Stimulated activated CD4-positive, alpha-beta T cell treated with anti-CD3 and anti-CD28 coated beads, TNF-alpha, amount 100 ng/mL, for 4 hours (primary cell): ENCODE measurements around the gene FUT8.

Experiments
- DNase-seq, 3 experiments: peaks; one replicate each; pipeline ENCODE4 v3.0.0-alpha.2; 2020; ENCODE audit warnings: low read depth in 3 of 3

FUT8 gene

GRCh38 chr14:65558363-65558762 is 145.8 kb downstream of the FUT8 start:
- DNase-seq: no peak

GRCh38 chr14:65560340-65561027 is 148.0 kb downstream of the FUT8 start:
- no peak for DNase-seq

GRCh38 chr14:65564370-65564769 is 151.8 kb downstream of the FUT8 start:
- DNase-seq: no peak

- DNase-seq: no peak
Measured at GRCh38 chr14:65565948-65566347, 153.4 kb downstream of the FUT8 start.

- no peak for DNase-seq
Measured at GRCh38 chr14:65566820-65567522, 154.4 kb downstream of the FUT8 start.

GRCh38 chr14:65574611-65575010 is 162.1 kb downstream of the FUT8 start:
- no peak for DNase-seq

GRCh38 chr14:65575389-65575788 is 162.9 kb downstream of the FUT8 start:
- no peak for DNase-seq

- no peak for DNase-seq
Measured at GRCh38 chr14:65580973-65581372, 168.4 kb downstream of the FUT8 start.

GRCh38 chr14:65581378-65581777 is 168.8 kb downstream of the FUT8 start:
- no peak for DNase-seq

- DNase-seq: no peak
Measured at GRCh38 chr14:65581799-65582198, 169.3 kb downstream of the FUT8 start.

- no peak for DNase-seq
Measured at GRCh38 chr14:65585216-65585615, 172.7 kb downstream of the FUT8 start.

GRCh38 chr14:65588426-65589140 is 176.1 kb downstream of the FUT8 start:
- DNase-seq: no peak

GRCh38 chr14:65594153-65594881 is 181.8 kb downstream of the FUT8 start:
- no peak for DNase-seq

- no peak for DNase-seq
Measured at GRCh38 chr14:65594882-65595237, 182.3 kb downstream of the FUT8 start.

- no peak for DNase-seq
Measured at GRCh38 chr14:65599375-65599774, 186.8 kb downstream of the FUT8 start.

GRCh38 chr14:65600742-65601141 is 188.2 kb downstream of the FUT8 start:
- no peak for DNase-seq

- DNase-seq: no peak
Measured at GRCh38 chr14:65604535-65604934, 192.0 kb downstream of the FUT8 start.

- no peak for DNase-seq
Measured at GRCh38 chr14:65604936-65605335, 192.4 kb downstream of the FUT8 start.

- no peak for DNase-seq
Measured at GRCh38 chr14:65606460-65606859, 193.9 kb downstream of the FUT8 start.

GRCh38 chr14:65613131-65613650 is 200.7 kb downstream of the FUT8 start:
- no peak for DNase-seq

GRCh38 chr14:65618996-65619395 is 206.5 kb downstream of the FUT8 start:
- DNase-seq: no peak

GRCh38 chr14:65620195-65620594 is 207.7 kb downstream of the FUT8 start:
- no peak for DNase-seq
